Measurements from ENCODE around the gene AKT3.
"Not testable (repeated sequence)": the region's sequence is repeated elsewhere in the genome, so short reads cannot be mapped to it uniquely, and the experiment has no call there.

The AKT3 gene

GRCh38 chr1:243850202-243850451 lies at the start of gene AKT3:
AKT3 (minus strand) TSS chr1:243850243; CDS start chr1:243843170, 7,073 bp downstream.
- Histone ChIP-seq H3K9me3 (ENCODE audit: control insufficient read depth in 5 of 5, low read length in 5 of 5) (no peaks in the 10 kb centered on the region), H3K4me3 (ENCODE audit: low read depth in 1 of 5, low read length in 5 of 5) (peak within 1 kb of the TSS; percentile 70 to 88 (median 77))

GRCh38 chr1:243898278-243898677 lies 48.2 kb upstream of the AKT3 start:
- H3K4me3 ChIP-seq (ENCODE audit: low read depth in 1 of 5, low read length in 5 of 5), result no peak overlapping the region

More at GRCh38 chr1:243850202-243850451, at the start of gene AKT3:
- Histone ChIP-seq H3K27ac (ENCODE audit: low read depth, low read length) (peak within 1 kb of the TSS; percentile 87), H3K36me3 (ENCODE audit: control insufficient read depth in 5 of 5, insufficient read depth in 5 of 5, low read length in 5 of 5) (no peaks in the 10 kb centered on the region), H3K9ac (ENCODE audit: low read length in 5 of 5) (peak within 1 kb of the TSS; percentile 40 to 89 (median 74)), H3K27me3 (ENCODE audit: control insufficient read depth in 5 of 5, insufficient read depth in 4 of 5, low read length in 5 of 5) (no peaks in the 10 kb centered on the region), H3K4me1 (ENCODE audit: control insufficient read depth in 5 of 5, insufficient read depth in 5 of 5, low read length in 5 of 5) (peaks cover 0 to 15% (median 12%) of the 10 kb centered on the region in 5 donors)

GRCh38 chr1:243896313-243896712 lies 46.3 kb upstream of the AKT3 start:
- no peaks in the 10 kb centered on the region for H3K4me1 ChIP-seq (ENCODE audit: control insufficient read depth in 5 of 5, insufficient read depth in 5 of 5, low read length in 5 of 5)
- H3K27ac ChIP-seq (ENCODE audit: low read depth, low read length), result no peak overlapping the region
- peaks cover 0 to 2% (median 0%) of the 10 kb centered on the region in 5 donors for H3K27me3 ChIP-seq (ENCODE audit: control insufficient read depth in 5 of 5, insufficient read depth in 4 of 5, low read length in 5 of 5)
- H3K9ac ChIP-seq (ENCODE audit: low read length in 5 of 5), result no peak overlapping the region
- no peaks in the 10 kb centered on the region for H3K9me3 ChIP-seq (ENCODE audit: control insufficient read depth in 5 of 5, low read length in 5 of 5)
- no peak overlapping the region for H3K4me3 ChIP-seq (ENCODE audit: low read depth in 1 of 5, low read length in 5 of 5)
- H3K36me3 ChIP-seq (ENCODE audit: control insufficient read depth in 5 of 5, insufficient read depth in 5 of 5, low read length in 5 of 5), result no peaks in the 10 kb centered on the region

More at GRCh38 chr1:243898278-243898677, 48.2 kb upstream of the AKT3 start:
- no peaks in the 10 kb centered on the region for H3K9me3 ChIP-seq (ENCODE audit: control insufficient read depth in 5 of 5, low read length in 5 of 5)
- peaks cover 0 to 2% (median 0%) of the 10 kb centered on the region in 5 donors for H3K27me3 ChIP-seq (ENCODE audit: control insufficient read depth in 5 of 5, insufficient read depth in 4 of 5, low read length in 5 of 5)
- H3K27ac ChIP-seq (ENCODE audit: low read depth, low read length), result no peak overlapping the region
- no peaks in the 10 kb centered on the region for H3K36me3 ChIP-seq (ENCODE audit: control insufficient read depth in 5 of 5, insufficient read depth in 5 of 5, low read length in 5 of 5)
- no peaks in the 10 kb centered on the region for H3K4me1 ChIP-seq (ENCODE audit: control insufficient read depth in 5 of 5, insufficient read depth in 5 of 5, low read length in 5 of 5)
- no peak overlapping the region for H3K9ac ChIP-seq (ENCODE audit: low read length in 5 of 5)

GRCh38 chr1:243892456-243892855 lies 42.4 kb upstream of the AKT3 start:
- Histone ChIP-seq H3K36me3 (ENCODE audit: control insufficient read depth in 5 of 5, insufficient read depth in 5 of 5, low read length in 5 of 5) (no peaks in the 10 kb centered on the region), H3K4me1 (ENCODE audit: control insufficient read depth in 5 of 5, insufficient read depth in 5 of 5, low read length in 5 of 5) (no peaks in the 10 kb centered on the region), H3K4me3 (ENCODE audit: low read depth in 1 of 5, low read length in 5 of 5) (no peak overlapping the region), H3K27ac (ENCODE audit: low read depth, low read length) (no peak overlapping the region), H3K9me3 (ENCODE audit: control insufficient read depth in 5 of 5, low read length in 5 of 5) (no peaks in the 10 kb centered on the region), H3K27me3 (ENCODE audit: control insufficient read depth in 5 of 5, insufficient read depth in 4 of 5, low read length in 5 of 5) (no peaks in the 10 kb centered on the region), H3K9ac (ENCODE audit: low read length in 5 of 5) (no peak overlapping the region)

- no peaks in the 10 kb centered on the region for H3K4me1 ChIP-seq (ENCODE audit: control insufficient read depth in 5 of 5, insufficient read depth in 5 of 5, low read length in 5 of 5)
- no peak overlapping the region for H3K4me3 ChIP-seq (ENCODE audit: low read depth in 1 of 5, low read length in 5 of 5)
- H3K27me3 ChIP-seq (ENCODE audit: control insufficient read depth in 5 of 5, insufficient read depth in 4 of 5, low read length in 5 of 5), result no peaks in the 10 kb centered on the region
- no peak overlapping the region for H3K9ac ChIP-seq (ENCODE audit: low read length in 5 of 5)
- H3K9me3 ChIP-seq (ENCODE audit: control insufficient read depth in 5 of 5, low read length in 5 of 5), result no peaks in the 10 kb centered on the region
- no peaks in the 10 kb centered on the region for H3K36me3 ChIP-seq (ENCODE audit: control insufficient read depth in 5 of 5, insufficient read depth in 5 of 5, low read length in 5 of 5)
- no peak overlapping the region for H3K27ac ChIP-seq (ENCODE audit: low read depth, low read length)
These were observed 40.5 kb upstream of the AKT3 start for GRCh38 chr1:243890576-243890975.

GRCh38 chr1:243885806-243886205 lies 35.8 kb upstream of the AKT3 start:
- Histone ChIP-seq H3K27me3 (ENCODE audit: control insufficient read depth in 5 of 5, insufficient read depth in 4 of 5, low read length in 5 of 5) (no peaks in the 10 kb centered on the region), H3K9me3 (ENCODE audit: control insufficient read depth in 5 of 5, low read length in 5 of 5) (no peaks in the 10 kb centered on the region), H3K4me1 (ENCODE audit: control insufficient read depth in 5 of 5, insufficient read depth in 5 of 5, low read length in 5 of 5) (no peaks in the 10 kb centered on the region), H3K4me3 (ENCODE audit: low read depth in 1 of 5, low read length in 5 of 5) (no peak overlapping the region), H3K27ac (ENCODE audit: low read depth, low read length) (no peak overlapping the region), H3K9ac (ENCODE audit: low read length in 5 of 5) (no peak overlapping the region), H3K36me3 (ENCODE audit: control insufficient read depth in 5 of 5, insufficient read depth in 5 of 5, low read length in 5 of 5) (no peaks in the 10 kb centered on the region)

GRCh38 chr1:243884603-243885002 lies 34.6 kb upstream of the AKT3 start:
- H3K9me3 ChIP-seq (ENCODE audit: control insufficient read depth in 5 of 5, low read length in 5 of 5), result no peaks in the 10 kb centered on the region
- no peaks in the 10 kb centered on the region for H3K36me3 ChIP-seq (ENCODE audit: control insufficient read depth in 5 of 5, insufficient read depth in 5 of 5, low read length in 5 of 5)
- H3K9ac ChIP-seq (ENCODE audit: low read length in 5 of 5), result no peak overlapping the region
- no peak overlapping the region for H3K27ac ChIP-seq (ENCODE audit: low read depth, low read length)
- H3K4me1 ChIP-seq (ENCODE audit: control insufficient read depth in 5 of 5, insufficient read depth in 5 of 5, low read length in 5 of 5), result no peaks in the 10 kb centered on the region
- H3K4me3 ChIP-seq (ENCODE audit: low read depth in 1 of 5, low read length in 5 of 5), result no peak overlapping the region
- H3K27me3 ChIP-seq (ENCODE audit: control insufficient read depth in 5 of 5, insufficient read depth in 4 of 5, low read length in 5 of 5), result no peaks in the 10 kb centered on the region

GRCh38 chr1:243883551-243883950 lies 33.5 kb upstream of the AKT3 start:
- no peak overlapping the region for H3K27ac ChIP-seq (ENCODE audit: low read depth, low read length)

GRCh38 chr1:243882276-243882675 lies 32.2 kb upstream of the AKT3 start:
- Histone ChIP-seq H3K9ac (ENCODE audit: low read length in 5 of 5) (no peak overlapping the region), H3K36me3 (ENCODE audit: control insufficient read depth in 5 of 5, insufficient read depth in 5 of 5, low read length in 5 of 5) (no peaks in the 10 kb centered on the region), H3K27ac (ENCODE audit: low read depth, low read length) (no peak overlapping the region), H3K4me1 (ENCODE audit: control insufficient read depth in 5 of 5, insufficient read depth in 5 of 5, low read length in 5 of 5) (no peaks in the 10 kb centered on the region), H3K27me3 (ENCODE audit: control insufficient read depth in 5 of 5, insufficient read depth in 4 of 5, low read length in 5 of 5) (no peaks in the 10 kb centered on the region), H3K9me3 (ENCODE audit: control insufficient read depth in 5 of 5, low read length in 5 of 5) (no peaks in the 10 kb centered on the region), H3K4me3 (ENCODE audit: low read depth in 1 of 5, low read length in 5 of 5) (no peak overlapping the region)

More at GRCh38 chr1:243883551-243883950, 33.5 kb upstream of the AKT3 start:
- Histone ChIP-seq H3K4me3 (ENCODE audit: low read depth in 1 of 5, low read length in 5 of 5) (no peak overlapping the region), H3K4me1 (ENCODE audit: control insufficient read depth in 5 of 5, insufficient read depth in 5 of 5, low read length in 5 of 5) (no peaks in the 10 kb centered on the region), H3K9me3 (ENCODE audit: control insufficient read depth in 5 of 5, low read length in 5 of 5) (no peaks in the 10 kb centered on the region), H3K9ac (ENCODE audit: low read length in 5 of 5) (no peak overlapping the region), H3K36me3 (ENCODE audit: control insufficient read depth in 5 of 5, insufficient read depth in 5 of 5, low read length in 5 of 5) (no peaks in the 10 kb centered on the region), H3K27me3 (ENCODE audit: control insufficient read depth in 5 of 5, insufficient read depth in 4 of 5, low read length in 5 of 5) (no peaks in the 10 kb centered on the region)

- not testable (repeated sequence) for H3K36me3 ChIP-seq (ENCODE audit: control insufficient read depth in 5 of 5, insufficient read depth in 5 of 5, low read length in 5 of 5); H3K4me3 ChIP-seq (ENCODE audit: low read depth in 1 of 5, low read length in 5 of 5); H3K4me1 ChIP-seq (ENCODE audit: control insufficient read depth in 5 of 5, insufficient read depth in 5 of 5, low read length in 5 of 5); H3K27me3 ChIP-seq (ENCODE audit: control insufficient read depth in 5 of 5, insufficient read depth in 4 of 5, low read length in 5 of 5); H3K27ac ChIP-seq (ENCODE audit: low read depth, low read length); H3K9ac ChIP-seq (ENCODE audit: low read length in 5 of 5)
- H3K9me3 ChIP-seq (ENCODE audit: control insufficient read depth in 5 of 5, low read length in 5 of 5), result peaks cover 0 to 12% (median 2%) of the 10 kb centered on the region in 5 donors
These were observed 27.0 kb upstream of the AKT3 start for GRCh38 chr1:243877058-243877457.
